Activated naive CD4-positive, alpha-beta T cell treated with anti-CD3 and anti-CD28 coated beads, Interleukin-2, amount 50 U/mL, for 24 hours (primary cell): ENCODE data around the gene MAPK14.
"Not testable (repeated sequence)": the region's sequence is repeated elsewhere in the genome, so short reads cannot be mapped to it uniquely, and the experiment has no call there.

Source experiments
- H3K27ac Mint-ChIP-seq: one replicate; pipeline ENCODE4 v1.8.0; 2021; ENCODE audit warnings: mild to moderate bottlenecking, mixed read lengths
- H3K27me3 Mint-ChIP-seq: one replicate; pipeline ENCODE4 v1.8.0; 2021; ENCODE audit warnings: mixed read lengths
- H3K36me3 Mint-ChIP-seq: one replicate; pipeline ENCODE4 v1.8.0; 2021; ENCODE audit warnings: mixed read lengths
- H3K4me1 Mint-ChIP-seq: one replicate; pipeline ENCODE4 v1.8.0; 2021; ENCODE audit warnings: mixed read lengths
- H3K4me3 Mint-ChIP-seq: one replicate; pipeline ENCODE4 v1.8.0; 2021; ENCODE audit warnings: mild to moderate bottlenecking, mixed read lengths
- H3K9me3 Mint-ChIP-seq: one replicate; pipeline ENCODE4 v1.8.0; 2021; ENCODE audit warnings: mixed read lengths

Gene MAPK14

DNA sequence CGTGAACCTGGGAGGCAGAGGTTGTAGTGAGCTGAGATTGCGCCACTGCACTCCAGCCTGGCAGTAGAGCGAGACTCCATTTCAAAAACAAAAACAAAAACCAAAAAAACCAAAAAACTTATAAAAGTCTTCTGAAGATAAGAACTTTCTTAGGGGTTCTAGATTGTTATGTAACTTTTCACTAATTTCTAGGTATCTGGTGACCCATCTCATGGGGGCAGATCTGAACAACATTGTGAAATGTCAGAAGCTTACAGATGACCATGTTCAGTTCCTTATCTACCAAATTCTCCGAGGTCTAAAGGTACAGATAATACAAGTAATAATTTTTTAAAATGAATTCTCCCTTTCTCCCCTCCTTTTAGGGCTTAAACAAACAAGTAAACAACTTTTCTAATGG is 45.1 kb downstream of the MAPK14 start:
- H3K27ac Mint-ChIP-seq, result no peak overlapping the region
- no peaks in the 10 kb centered on the region for H3K27me3 Mint-ChIP-seq
- peaks cover 54% of the 10 kb centered on the region for H3K4me1 Mint-ChIP-seq
- no peak overlapping the region for H3K4me3 Mint-ChIP-seq
- peaks cover 7% of the 10 kb centered on the region for H3K36me3 Mint-ChIP-seq
- no peaks in the 10 kb centered on the region for H3K9me3 Mint-ChIP-seq

DNA sequence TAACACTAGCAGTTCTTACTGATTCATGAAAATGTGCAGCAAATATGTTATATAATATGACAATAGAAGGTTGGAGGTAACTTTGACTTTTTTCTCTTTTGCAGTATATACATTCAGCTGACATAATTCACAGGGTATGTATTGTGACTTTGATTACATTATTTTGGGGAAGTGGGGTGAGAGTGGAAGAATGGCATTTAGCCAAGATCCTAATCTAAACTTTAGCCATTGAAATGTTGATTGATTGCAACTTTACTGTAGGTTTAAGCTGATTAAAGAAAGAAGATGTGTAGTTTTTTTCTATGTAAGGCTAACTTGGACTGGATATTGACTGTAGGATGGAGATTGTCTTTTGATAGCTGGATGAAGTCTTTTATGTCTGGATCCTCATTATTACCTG is 46.0 kb downstream of the MAPK14 start:
- no peaks in the 10 kb centered on the region for H3K27me3 Mint-ChIP-seq
- no peak overlapping the region for H3K27ac Mint-ChIP-seq
- H3K9me3 Mint-ChIP-seq, result no peaks in the 10 kb centered on the region
- peaks cover 45% of the 10 kb centered on the region for H3K4me1 Mint-ChIP-seq
- H3K36me3 Mint-ChIP-seq, result peaks cover 5% of the 10 kb centered on the region
- no peak overlapping the region for H3K4me3 Mint-ChIP-seq

DNA sequence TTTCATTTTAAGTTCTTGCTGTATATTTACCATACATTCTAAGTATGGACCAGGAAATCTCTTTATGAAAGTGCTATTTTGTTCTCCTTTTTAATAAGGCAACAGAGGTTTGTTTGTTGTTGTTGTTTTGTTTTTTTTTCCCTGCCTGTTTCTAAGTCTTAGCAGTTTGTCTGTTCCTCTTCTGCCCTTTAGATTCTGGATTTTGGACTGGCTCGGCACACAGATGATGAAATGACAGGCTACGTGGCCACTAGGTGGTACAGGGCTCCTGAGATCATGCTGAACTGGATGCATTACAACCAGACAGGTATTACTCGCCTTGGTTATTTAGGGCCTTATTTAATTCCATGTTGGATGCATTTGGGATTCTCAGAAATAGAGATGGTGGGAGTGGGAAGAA is 48.0 kb downstream of the MAPK14 start:
- Mint-ChIP-seq H3K9me3 (no peaks in the 10 kb centered on the region), H3K27ac (no peak overlapping the region), H3K27me3 (no peaks in the 10 kb centered on the region), H3K36me3 (peaks cover 16% of the 10 kb centered on the region), H3K4me1 (peaks cover 34% of the 10 kb centered on the region), H3K4me3 (no peak overlapping the region)

DNA sequence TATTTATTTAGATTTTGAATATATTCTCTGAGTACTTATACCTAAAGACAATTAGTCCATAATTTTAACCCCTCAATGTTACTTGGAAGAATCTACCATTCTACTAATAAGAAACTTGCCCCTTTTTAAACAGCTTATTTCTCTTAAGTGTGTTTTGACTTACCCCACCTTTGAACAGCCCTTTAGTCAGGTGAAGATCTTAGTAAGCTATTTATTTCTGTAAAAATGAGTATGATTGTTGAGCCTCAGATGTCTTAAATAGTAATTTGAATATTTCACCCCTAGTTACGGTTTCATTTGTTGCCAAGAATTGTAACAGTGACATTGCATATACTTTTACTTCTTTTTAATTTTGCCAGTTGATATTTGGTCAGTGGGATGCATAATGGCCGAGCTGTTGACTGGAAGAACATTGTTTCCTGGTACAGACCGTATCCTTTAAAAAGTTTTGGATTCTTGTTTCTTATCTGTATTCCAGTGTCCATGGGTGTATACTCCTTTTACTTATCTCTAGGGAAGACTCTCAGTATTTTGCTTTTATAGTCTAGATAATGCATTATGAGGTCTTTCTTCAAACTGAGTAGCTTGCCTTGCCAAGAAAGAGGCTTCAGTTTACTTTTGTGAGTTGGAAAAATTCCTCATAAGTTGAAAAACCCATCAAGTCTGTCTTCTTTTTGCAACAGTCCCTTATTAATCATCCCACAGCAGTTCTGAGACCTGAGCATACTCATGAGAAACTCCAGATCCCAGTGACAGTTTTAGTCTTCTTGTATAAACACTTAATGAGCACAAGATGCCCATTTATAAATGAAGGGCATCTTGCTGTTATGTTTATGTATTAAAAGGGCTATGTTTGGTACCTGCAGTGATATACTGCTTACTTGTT is 48.8 kb downstream of the MAPK14 start:
- peaks cover 34% of the 10 kb centered on the region for H3K4me1 Mint-ChIP-seq
- peaks cover 22% of the 10 kb centered on the region for H3K36me3 Mint-ChIP-seq
- H3K4me3 Mint-ChIP-seq, result no peak overlapping the region
- peak overlapping the region; percentile 19 for H3K27ac Mint-ChIP-seq
- H3K27me3 Mint-ChIP-seq, result no peaks in the 10 kb centered on the region
- no peaks in the 10 kb centered on the region for H3K9me3 Mint-ChIP-seq

DNA sequence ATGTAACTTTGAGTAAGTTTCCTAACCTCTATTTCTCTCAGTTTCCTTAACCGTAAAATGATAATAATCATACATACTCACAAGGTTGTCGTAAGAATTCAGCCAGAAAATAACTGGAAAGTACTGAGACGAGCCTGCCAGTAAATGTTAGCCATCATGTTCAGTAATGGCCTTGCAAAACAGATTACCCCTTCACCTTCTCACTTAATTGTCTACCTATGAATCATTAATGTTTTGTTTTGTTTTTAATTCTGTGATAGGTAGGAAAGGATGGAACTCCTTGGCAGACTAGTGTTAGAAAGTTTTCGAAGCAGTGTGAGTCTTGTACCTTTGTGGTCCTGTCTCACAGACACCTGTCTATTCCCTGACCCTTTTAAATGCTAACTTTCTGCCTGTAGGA is 50.6 kb downstream of the MAPK14 start:
- H3K27me3 Mint-ChIP-seq, result no peaks in the 10 kb centered on the region
- H3K4me1 Mint-ChIP-seq, result peaks cover 24% of the 10 kb centered on the region
- peaks cover 33% of the 10 kb centered on the region for H3K36me3 Mint-ChIP-seq
- no peak overlapping the region for H3K4me3 Mint-ChIP-seq
- H3K27ac Mint-ChIP-seq, result peak overlapping the region; percentile 43
- no peaks in the 10 kb centered on the region for H3K9me3 Mint-ChIP-seq

DNA sequence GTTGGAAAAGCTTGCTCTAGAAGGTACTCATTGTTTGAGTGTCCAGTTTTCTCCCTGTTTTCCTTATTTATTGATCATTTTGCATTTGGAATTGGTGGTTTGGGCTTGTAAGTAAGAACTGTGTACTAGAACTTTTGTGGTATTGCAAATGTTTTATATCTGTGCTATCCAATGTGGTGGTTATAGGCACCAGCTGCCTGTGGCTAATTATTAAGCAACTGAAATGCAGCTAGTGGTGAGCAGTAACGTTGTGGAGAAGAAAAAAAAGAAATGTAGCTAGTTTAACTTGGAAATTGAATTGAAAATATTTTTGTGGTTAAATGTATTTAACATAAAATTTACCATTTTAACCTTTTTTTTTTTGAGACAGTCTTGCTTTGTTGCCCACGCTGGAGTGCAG is 52.0 kb downstream of the MAPK14 start:
- Mint-ChIP-seq H3K27ac (peak overlapping the region; percentile 35), H3K4me1 (peaks cover 24% of the 10 kb centered on the region), H3K9me3 (no peaks in the 10 kb centered on the region)

DNA sequence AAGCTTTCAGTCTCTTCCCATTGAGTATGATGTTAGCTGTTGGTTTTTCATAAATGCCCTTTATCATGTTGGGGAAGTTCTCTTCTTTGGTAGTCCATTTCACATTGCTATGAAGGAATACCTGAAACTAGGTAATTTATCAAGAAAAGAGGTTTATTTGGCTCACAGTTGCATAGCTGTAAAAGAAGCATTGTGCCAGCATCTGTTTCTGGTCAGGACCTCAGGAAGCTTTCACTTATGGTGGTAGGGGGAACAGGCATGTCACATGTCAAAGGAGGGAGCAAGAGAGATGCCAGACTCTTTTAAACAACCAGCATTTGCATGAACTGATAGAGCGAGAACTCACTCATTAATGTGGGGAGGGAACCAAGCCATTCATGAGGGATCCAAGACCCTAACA is 54.7 kb downstream of the MAPK14 start:
- Mint-ChIP-seq H3K4me3 (no peak overlapping the region), H3K27me3 (no peaks in the 10 kb centered on the region), H3K27ac (no peak overlapping the region), H3K36me3 (peaks cover 42% of the 10 kb centered on the region), H3K9me3 (no peaks in the 10 kb centered on the region), H3K4me1 (peaks cover 9% of the 10 kb centered on the region)

More for the DNA sequence above, 52.0 kb downstream of the MAPK14 start:
- Mint-ChIP-seq H3K27me3 (no peaks in the 10 kb centered on the region), H3K36me3 (peaks cover 38% of the 10 kb centered on the region), H3K4me3 (no peak overlapping the region)

DNA sequence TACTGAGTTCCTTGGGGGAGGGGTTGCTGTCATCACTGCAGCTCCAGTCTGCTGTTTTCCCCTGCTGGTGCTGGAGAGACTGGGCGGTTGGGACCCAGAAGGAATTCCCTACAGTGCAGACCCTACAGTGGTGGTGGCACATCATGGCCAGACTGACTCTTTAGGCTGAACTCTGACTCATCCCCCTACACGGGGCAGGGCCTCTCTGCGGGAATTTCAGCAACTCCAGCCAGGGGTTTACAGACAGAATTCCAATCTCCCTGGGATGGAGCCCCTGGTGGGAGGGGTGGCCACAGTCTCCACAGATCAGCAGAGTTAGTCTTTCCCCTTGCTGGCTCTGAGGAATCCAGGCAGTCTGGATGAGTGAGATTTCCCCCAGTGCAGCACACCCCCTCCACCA is 55.8 kb downstream of the MAPK14 start:
- peaks cover 43% of the 10 kb centered on the region for H3K36me3 Mint-ChIP-seq
- H3K4me3 Mint-ChIP-seq, result no peak overlapping the region
- H3K9me3 Mint-ChIP-seq, result no peaks in the 10 kb centered on the region
- H3K27me3 Mint-ChIP-seq, result no peaks in the 10 kb centered on the region
- peak overlapping the region; percentile 41 for H3K27ac Mint-ChIP-seq
- H3K4me1 Mint-ChIP-seq, result peaks cover 9% of the 10 kb centered on the region

DNA sequence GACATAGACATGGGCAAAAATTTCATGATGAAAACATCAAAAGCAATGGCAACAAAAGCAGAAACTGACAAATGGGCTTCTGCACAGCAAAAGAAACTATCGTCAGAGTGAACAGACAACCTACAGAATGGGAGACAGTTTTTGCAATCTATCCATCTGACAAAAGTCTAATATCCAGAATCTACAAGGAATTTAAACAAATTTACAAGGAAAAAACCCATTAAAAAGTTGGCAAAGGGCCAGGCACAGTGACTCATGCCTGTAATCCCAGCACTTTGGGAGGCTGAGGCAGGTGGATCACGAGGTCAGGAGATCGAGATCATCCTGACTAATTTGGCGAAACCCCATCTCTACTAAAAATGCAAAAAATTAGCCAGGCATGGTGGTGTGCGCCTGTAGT is 60.6 kb downstream of the MAPK14 start:
- not testable (repeated sequence) for H3K9me3 Mint-ChIP-seq, H3K4me3 Mint-ChIP-seq, H3K4me1 Mint-ChIP-seq, H3K27me3 Mint-ChIP-seq, H3K27ac Mint-ChIP-seq
- H3K36me3 Mint-ChIP-seq, result peaks cover 17% of the 10 kb centered on the region

DNA sequence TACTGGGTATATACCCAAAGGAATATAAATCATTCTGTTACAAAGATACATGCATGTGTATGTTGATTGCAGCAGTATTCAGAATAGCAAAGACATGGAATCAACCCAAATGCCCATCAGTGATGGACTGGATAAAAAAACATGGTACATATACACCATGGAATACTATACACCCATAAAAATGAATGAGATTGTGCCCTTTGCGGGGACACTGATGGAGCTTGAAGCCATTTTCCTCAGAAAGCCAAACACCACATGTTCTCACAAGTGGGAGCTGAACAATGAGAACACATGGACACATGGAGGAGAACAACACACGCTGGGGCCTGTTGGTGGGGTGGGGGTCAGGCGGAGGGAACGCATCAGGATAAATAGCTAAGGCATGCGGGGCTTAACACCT is 61.4 kb downstream of the MAPK14 start:
- Mint-ChIP-seq H3K27ac (peak overlapping the region; percentile 23), H3K4me1 (peaks cover 8% of the 10 kb centered on the region), H3K4me3 (no peak overlapping the region), H3K36me3 (peaks cover 17% of the 10 kb centered on the region), H3K27me3 (no peaks in the 10 kb centered on the region), H3K9me3 (no peaks in the 10 kb centered on the region)

DNA sequence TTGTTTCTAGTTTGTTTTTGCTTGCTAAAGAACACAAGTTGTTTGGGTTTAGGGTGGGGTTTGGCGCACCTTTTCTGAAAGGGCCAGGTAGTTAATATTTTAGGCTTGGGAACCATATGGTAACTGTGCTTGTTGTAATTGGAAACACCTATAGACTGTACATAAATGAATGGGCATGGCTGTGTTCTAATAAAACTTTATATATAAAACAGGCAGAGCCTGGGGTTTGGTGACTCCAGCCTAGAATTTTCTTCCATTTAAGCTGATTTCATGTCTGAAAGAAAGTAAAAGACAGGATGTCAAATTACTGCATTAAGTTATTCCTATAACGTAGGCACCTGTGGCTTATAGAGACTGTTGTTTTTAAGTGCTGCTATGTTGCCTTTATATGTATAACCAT is 66.6 kb downstream of the MAPK14 start:
- H3K36me3 Mint-ChIP-seq, result peaks cover 3% of the 10 kb centered on the region
- H3K27me3 Mint-ChIP-seq, result no peaks in the 10 kb centered on the region
- H3K9me3 Mint-ChIP-seq, result no peaks in the 10 kb centered on the region
- peaks cover 30% of the 10 kb centered on the region for H3K4me1 Mint-ChIP-seq
- H3K27ac Mint-ChIP-seq, result no peak overlapping the region
- H3K4me3 Mint-ChIP-seq, result no peak overlapping the region

DNA sequence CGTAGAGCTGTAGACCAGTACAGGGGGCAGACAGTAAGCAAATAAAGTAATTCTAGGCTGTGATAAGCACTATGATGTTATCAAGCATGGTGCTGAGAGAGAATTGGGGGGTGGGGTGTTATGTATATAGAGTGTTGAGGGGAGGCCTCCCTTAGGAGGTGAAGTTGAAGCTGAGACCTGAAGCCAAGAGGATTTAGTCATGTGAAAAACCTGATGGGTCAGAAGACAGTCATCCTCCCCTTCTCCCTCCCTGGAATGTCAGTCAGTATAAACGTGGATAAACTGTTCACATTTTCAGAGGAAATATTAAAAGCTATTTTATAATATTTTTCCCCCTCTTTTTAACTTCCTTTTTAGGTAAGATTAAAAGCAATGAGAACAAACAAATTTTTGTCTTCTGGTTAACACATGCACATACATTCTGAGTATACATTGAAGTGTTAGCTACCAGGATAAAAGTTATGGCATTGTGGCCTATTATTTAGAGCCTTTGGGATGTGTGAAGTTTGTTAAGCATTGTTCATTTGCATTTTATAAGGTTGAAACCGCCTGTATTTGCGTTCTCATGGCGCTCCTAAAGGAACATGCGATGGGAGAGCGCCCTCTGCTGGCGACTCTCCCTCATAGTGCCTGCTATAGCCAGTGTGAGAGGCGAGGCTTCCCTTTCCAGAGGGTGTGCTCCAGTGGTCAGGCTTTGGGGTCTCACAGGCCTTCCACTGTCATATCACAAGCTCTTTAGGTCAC is 67.3 kb downstream of the MAPK14 start:
- H3K9me3 Mint-ChIP-seq, result no peaks in the 10 kb centered on the region
- H3K4me1 Mint-ChIP-seq, result peaks cover 37% of the 10 kb centered on the region
- peak overlapping the region; percentile 84 for H3K27ac Mint-ChIP-seq
- H3K36me3 Mint-ChIP-seq, result no peaks in the 10 kb centered on the region
- H3K27me3 Mint-ChIP-seq, result no peaks in the 10 kb centered on the region
- no peak overlapping the region for H3K4me3 Mint-ChIP-seq

DNA sequence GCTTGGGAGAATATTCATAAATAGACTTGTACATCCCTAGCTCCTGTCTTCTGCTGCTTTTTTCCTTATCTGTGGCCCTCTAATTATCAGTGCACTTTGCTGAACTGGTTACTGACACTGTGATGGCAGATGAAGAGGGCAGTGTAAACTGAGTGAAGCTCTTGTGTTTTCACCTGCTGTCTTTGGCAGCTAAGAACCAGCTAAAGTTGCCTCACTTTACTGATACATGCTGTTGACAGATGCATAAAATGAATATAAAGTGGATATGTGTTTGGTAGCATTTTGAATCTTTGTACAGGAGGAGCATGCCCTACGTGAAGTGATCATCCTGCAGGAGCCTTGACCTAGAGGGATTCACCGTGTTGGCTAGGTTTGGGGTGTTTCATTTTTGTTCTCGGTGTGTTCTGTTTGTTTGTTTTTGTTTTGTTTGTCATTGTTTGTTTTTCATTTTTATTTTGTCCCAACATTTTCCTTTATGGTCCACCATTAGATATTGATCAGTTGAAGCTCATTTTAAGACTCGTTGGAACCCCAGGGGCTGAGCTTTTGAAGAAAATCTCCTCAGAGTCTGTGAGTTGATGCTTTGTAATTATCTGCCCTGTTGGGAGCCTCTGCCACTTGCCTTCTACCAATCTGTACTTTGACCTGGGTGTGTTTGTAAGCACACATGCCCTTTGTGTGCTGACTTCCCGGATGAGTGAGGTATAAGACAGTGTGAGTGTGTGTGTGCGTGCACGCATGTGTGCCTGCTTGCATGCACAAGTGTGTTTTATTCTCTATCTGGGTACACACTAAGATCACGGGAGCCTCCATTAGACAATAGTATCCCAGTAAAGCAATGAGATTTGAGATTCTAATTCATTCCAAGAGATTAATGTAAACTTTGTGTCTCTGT is 68.1 kb downstream of the MAPK14 start:
- Mint-ChIP-seq H3K4me3 (no peak overlapping the region), H3K27me3 (no peaks in the 10 kb centered on the region), H3K9me3 (no peaks in the 10 kb centered on the region), H3K36me3 (no peaks in the 10 kb centered on the region), H3K27ac (peak overlapping the region; percentile 19), H3K4me1 (peaks cover 45% of the 10 kb centered on the region)

DNA sequence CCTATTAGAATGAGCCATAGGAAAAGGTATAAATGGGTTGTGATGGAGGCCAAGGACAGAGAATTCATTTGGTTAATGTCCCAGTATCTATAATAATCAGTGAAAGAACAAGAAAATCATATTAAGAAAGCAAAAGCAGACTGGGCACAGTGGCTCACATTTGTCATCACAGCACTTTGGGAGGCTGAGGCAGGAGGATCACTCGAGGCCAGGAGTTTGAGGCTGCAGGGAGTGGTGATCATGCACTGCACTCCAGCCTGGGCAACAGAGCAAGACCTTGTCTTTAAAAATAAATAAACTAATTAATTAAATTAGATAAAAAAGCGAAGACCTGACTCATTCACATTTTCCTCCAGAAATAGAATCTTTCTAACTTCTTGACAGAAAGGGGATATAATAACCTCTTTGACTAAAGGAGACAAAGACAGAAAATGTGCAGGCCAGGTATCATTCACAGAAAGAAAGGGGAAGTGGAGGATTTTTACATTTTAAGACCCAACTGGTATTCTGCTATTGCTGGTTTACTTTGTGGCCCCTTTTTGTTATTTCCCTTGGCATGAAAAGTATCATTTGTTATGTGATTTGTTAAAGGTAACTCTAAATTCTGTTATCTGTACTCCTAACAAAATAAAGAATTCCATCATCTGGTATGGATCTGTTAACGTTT is 70.8 kb downstream of the MAPK14 start:
- Mint-ChIP-seq H3K4me1 (peaks cover 48% of the 10 kb centered on the region), H3K36me3 (peaks cover 2% of the 10 kb centered on the region), H3K4me3 (no peak overlapping the region), H3K9me3 (no peaks in the 10 kb centered on the region), H3K27ac (peak overlapping the region; percentile 79), H3K27me3 (no peaks in the 10 kb centered on the region)
